HUES64 (cell line): ENCODE results near the gene MICAL2.

Experiments
- H3K27ac ChIP-seq: 2 replicates; pipeline ENCODE4 v1.7.0; 2013; ENCODE audit warnings: low read depth, low read length, inconsistent platforms
- H3K27me3 ChIP-seq: 2 replicates; pipeline ENCODE4 v1.6.1; 2013; ENCODE audit warnings: mild to moderate bottlenecking, low read length; ENCODE audit not compliant: insufficient read depth
- H3K36me3 ChIP-seq: 2 replicates; pipeline ENCODE4 v1.6.1; 2013; ENCODE audit warnings: mild to moderate bottlenecking, low read length; ENCODE audit not compliant: insufficient read depth
- H3K4me1 ChIP-seq: 2 replicates; pipeline ENCODE4 v1.6.1; 2013; ENCODE audit warnings: mild to moderate bottlenecking, low read length, moderate library complexity; ENCODE audit not compliant: insufficient read depth
- H3K4me3 ChIP-seq: 2 replicates; pipeline ENCODE4 v1.5.1; 2013; ENCODE audit warnings: mild to moderate bottlenecking, low read length, moderate library complexity
- H3K9ac ChIP-seq: 2 replicates; pipeline ENCODE4 v1.6.1; 2013; ENCODE audit warnings: mild to moderate bottlenecking, low read depth, low read length
- H3K9me3 ChIP-seq: 2 replicates; pipeline ENCODE4 v1.6.1; 2013; ENCODE audit warnings: low read depth, low read length; ENCODE audit not compliant: insufficient read depth
- WGBS: fragments of 150-250, 120-280 bp; methylation state at CpG from one replicate; pipeline ENCODE4 v1.1.7; 2013; ENCODE audit warnings: missing lambda C conversion rate; 5-methylcytosine and 5-hydroxymethylcytosine counted together

Gene MICAL2

DNA sequence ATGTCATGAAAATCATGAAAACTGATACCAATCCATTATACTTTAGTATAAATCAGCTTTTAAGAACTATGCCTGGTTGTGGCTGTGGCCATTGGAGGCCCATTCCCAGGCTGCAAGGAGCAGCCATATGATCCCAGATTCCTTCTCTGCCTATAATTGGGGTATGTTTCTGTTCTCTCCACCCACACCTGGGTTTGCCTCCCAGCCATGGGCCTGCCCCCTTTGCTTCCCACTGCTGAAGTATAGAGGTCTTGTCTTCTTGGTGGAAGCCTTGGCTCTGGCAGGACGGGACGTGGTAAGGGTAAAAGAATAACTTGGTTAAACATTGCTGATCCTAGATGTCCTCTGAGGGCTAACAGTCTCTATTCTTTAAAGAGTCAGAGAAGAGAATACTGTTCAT lies 2.4 kb downstream of the MICAL2 start:
- no peaks in the 10 kb centered on the region for H3K9me3 ChIP-seq
- H3K9ac ChIP-seq: no peak overlapping the region
- no peak overlapping the region for H3K27ac ChIP-seq
- H3K4me1 ChIP-seq: peaks cover 8% of the 10 kb centered on the region; the same call in 1 of the 2 replicates
- H3K27me3 ChIP-seq: peaks cover 47% of the 10 kb centered on the region
- H3K36me3 ChIP-seq: no peaks in the 10 kb centered on the region
- H3K4me3 ChIP-seq: no peak overlapping the region
- 95% methylated on average over 2 of the region's 2 CpGs for WGBS

DNA sequence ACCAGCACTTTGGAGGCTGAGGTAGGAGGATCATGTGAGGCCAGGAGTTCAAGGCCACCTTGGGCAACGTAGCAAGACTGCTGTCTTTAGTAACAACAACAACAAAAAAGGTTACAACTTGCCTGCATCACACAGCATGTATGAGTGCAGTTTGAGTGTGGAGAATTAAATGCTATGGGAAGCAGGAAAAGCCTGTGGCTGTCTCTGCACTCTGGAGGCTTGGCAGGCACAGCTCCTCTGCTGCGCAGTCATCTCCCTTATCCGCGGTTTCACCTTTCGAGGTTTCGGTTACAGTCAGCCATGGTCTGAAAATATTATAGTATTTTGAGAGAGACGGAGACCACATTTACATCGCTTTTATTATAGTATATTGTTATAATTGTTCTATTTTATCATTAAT lies 2.9 kb downstream of the MICAL2 start:
- 95% methylated on average over 5 of the region's 8 CpGs for WGBS
- Histone ChIP-seq H3K9ac (no peak overlapping the region), H3K9me3 (no peaks in the 10 kb centered on the region), H3K4me3 (no peak overlapping the region), H3K36me3 (no peaks in the 10 kb centered on the region), H3K4me1 (peaks cover 8% of the 10 kb centered on the region; the same call in 1 of the 2 replicates), H3K27me3 (peaks cover 44% of the 10 kb centered on the region), H3K27ac (no peak overlapping the region)

- 90% methylated on average over 21 of the region's 21 CpGs for WGBS
- H3K4me1 ChIP-seq: peaks cover 8% of the 10 kb centered on the region; the same call in 1 of the 2 replicates
These were observed 4.0 kb downstream of the MICAL2 start for GRCh38 chr11:12114193-12115033.

DNA sequence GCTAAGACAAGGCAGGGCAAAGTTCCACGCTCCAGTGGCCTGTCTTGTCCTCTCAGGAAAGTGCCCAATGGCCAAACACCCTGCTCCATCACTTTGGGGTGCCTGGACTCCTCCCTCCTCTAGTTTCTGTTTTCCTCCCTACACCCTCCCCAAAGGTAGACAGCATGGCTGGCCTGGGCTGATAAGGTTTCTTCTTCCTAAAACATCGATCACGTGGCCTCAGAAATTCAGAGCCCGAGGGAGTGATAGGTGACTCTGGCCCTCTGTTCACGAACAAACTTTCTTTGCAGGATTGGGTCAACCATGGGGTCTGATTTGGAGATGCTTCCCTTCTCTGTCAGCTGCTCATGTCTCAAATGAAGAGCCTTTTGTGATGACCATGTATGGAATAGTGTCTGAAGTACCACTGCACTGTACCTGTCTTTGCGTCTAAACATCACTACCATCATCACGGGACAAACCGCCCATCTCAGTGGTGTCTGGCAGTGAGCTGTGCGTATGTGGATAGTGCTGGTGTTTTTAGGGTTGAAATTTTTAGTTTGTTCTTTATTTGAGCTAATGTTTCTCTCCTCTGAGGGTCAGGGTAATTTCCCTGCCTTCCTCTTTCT lies 6.1 kb downstream of the MICAL2 start:
- Histone ChIP-seq H3K9me3 (no peaks in the 10 kb centered on the region), H3K4me3 (no peak overlapping the region), H3K36me3 (no peaks in the 10 kb centered on the region), H3K4me1 (peaks cover 2% of the 10 kb centered on the region; the same call in 1 of the 2 replicates), H3K27ac (no peak overlapping the region), H3K9ac (no peak overlapping the region), H3K27me3 (peaks cover 18% of the 10 kb centered on the region)
- WGBS: 97% methylated on average over 8 of the region's 9 CpGs

More at GRCh38 chr11:12114193-12115033, 4.0 kb downstream of the MICAL2 start:
- Histone ChIP-seq H3K9me3 (no peaks in the 10 kb centered on the region), H3K4me3 (no peak overlapping the region), H3K27ac (no peak overlapping the region), H3K9ac (no peak overlapping the region), H3K36me3 (no peaks in the 10 kb centered on the region), H3K27me3 (peaks cover 34% of the 10 kb centered on the region)

- no peaks in the 10 kb centered on the region for H3K4me1 ChIP-seq
- H3K9ac ChIP-seq: no peak overlapping the region
- H3K27ac ChIP-seq: no peak overlapping the region
- no peaks in the 10 kb centered on the region for H3K36me3 ChIP-seq
- no peak overlapping the region for H3K4me3 ChIP-seq
- 89% methylated on average over 4 of the region's 4 CpGs for WGBS
- no peaks in the 10 kb centered on the region for H3K9me3 ChIP-seq
- peaks cover 12% of the 10 kb centered on the region; the same call in 1 of the 2 replicates for H3K27me3 ChIP-seq
These were observed 6.8 kb downstream of the MICAL2 start for GRCh38 chr11:12117200-12117599.

GRCh38 chr11:12117611-12118010 lies 7.2 kb downstream of the MICAL2 start:
- Histone ChIP-seq H3K9me3 (no peaks in the 10 kb centered on the region), H3K27me3 (peaks cover 7% of the 10 kb centered on the region; the same call in 1 of the 2 replicates), H3K4me3 (no peak overlapping the region), H3K36me3 (no peaks in the 10 kb centered on the region), H3K27ac (no peak overlapping the region), H3K9ac (no peak overlapping the region), H3K4me1 (no peaks in the 10 kb centered on the region)
- 87% methylated on average over 2 of the region's 2 CpGs for WGBS

DNA sequence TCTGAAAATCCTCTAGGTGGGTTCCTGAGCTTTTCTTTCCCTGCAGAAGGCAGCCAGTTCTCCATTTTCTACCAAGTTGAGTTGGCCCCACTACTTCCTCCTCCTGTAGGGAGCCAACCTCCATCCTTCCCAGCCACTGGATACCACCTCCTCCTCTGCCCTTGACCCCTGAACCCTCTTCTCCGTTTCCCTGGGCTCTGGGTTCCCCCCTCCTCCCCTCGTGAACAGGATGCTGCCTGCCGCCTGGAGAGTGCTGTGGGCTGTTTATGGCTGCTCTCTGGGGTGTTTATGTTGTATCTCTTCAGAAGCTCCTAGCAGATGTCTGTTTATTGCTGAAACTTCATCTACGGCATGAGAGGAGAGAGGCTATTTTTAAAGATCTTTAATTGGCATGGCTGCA lies 8.6 kb downstream of the MICAL2 start:
- H3K4me1 ChIP-seq: no peaks in the 10 kb centered on the region
- WGBS: 89% methylated on average over 4 of the region's 4 CpGs
- H3K27ac ChIP-seq: no peak overlapping the region
- H3K36me3 ChIP-seq: no peaks in the 10 kb centered on the region
- H3K4me3 ChIP-seq: no peak overlapping the region
- H3K9ac ChIP-seq: no peak overlapping the region
- H3K9me3 ChIP-seq: no peaks in the 10 kb centered on the region
- H3K27me3 ChIP-seq: no peaks in the 10 kb centered on the region

DNA sequence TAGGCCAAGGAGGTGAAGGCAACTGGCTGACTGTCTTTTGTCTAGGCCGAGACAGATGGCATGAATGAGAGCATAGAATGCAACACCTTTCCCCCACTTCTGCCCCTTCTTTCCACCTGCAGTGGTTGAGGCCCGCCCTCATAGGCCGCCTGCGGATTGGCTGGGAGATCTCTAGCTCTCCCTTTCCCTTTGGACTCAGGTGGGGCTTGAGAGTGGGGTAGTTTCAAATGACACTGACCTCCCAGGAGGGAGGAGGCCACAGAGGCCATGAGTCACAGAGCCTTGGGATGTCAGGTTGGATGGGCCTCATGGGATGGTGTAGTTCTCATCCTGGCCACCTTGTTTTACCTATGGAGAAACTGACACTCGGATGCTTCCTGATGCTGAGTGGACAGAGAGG lies 9.1 kb downstream of the MICAL2 start:
- H3K36me3 ChIP-seq: no peaks in the 10 kb centered on the region
- no peak overlapping the region for H3K4me3 ChIP-seq
- 93% methylated on average over 5 of the region's 5 CpGs for WGBS
- no peaks in the 10 kb centered on the region for H3K4me1 ChIP-seq
- no peak overlapping the region for H3K27ac ChIP-seq
- H3K9me3 ChIP-seq: no peaks in the 10 kb centered on the region
- H3K27me3 ChIP-seq: no peaks in the 10 kb centered on the region
- H3K9ac ChIP-seq: no peak overlapping the region

DNA sequence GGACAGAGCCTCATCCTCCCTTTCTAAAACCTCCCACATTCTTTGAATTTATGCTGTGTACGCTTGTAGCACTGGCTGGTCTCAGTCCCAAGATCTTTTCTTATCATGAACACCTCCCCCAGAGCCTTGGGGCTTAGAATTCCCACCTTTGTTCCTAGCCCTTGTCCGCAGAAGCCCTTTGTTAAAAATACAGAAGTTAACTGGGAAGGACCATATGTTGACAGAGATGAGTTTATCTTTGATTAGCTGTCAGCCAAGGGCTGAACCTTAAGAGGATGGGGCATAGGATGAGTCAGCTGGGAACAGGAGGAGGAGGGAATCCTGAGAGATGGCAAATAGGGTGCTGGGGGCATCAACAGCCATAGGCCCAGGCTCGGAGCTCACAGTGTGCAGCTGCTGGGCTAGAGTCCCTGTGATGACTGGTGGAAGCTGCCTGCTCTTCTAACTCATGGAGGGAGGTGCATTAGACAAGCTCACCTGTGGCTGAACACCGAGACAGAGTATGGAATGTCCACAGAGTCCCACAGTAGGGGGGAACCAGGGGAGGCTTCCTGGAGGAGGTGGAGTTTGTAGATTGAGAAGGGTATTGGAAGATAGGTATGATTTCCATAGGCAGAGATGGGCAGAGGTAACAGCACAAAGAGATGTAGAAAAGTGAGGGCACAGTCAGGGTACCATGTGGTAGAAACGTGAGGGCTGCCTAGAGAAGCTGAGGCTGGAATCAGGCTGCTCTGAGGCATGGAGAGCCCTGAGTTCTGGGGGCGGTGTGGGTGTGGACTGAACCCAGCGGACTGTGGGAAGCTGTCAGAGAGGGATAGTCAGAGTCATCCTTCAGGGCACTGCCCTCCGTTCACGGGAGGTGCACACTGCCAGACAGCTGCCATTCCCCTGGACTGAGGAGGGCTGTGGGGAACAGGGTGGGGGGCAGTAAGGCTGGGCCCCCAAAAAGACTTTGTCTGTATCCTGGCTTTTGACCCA lies 9.9 kb downstream of the MICAL2 start:
- Histone ChIP-seq H3K9ac (no peak overlapping the region), H3K27ac (no peak overlapping the region), H3K27me3 (no peaks in the 10 kb centered on the region), H3K9me3 (no peaks in the 10 kb centered on the region), H3K36me3 (no peaks in the 10 kb centered on the region), H3K4me1 (no peaks in the 10 kb centered on the region), H3K4me3 (no peak overlapping the region)
- WGBS: 83% methylated on average over 9 of the region's 9 CpGs

GRCh38 chr11:12121011-12121410 lies 10.6 kb downstream of the MICAL2 start:
- H3K4me1 ChIP-seq: no peaks in the 10 kb centered on the region
- WGBS: 92% methylated on average over 5 of the region's 5 CpGs

DNA sequence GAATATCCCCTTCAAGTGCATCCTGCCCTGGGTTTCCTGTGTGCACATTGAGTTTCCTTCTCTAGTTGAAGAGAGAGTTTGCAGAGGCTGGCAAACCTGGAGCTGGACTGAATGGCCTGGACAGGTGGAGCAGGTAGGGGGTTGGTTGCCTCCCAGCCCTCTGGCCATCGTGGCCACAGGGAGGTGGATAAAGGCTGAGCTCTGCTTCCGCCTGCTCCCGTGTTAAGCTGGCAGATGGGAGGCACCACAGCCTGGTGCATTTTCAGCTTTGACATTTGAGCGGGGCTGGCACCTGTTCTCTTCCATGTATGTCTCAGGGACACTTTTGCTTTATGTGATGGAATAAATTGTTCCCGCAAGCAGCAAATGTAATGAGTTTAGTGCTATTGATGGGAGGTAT lies 11.1 kb downstream of the MICAL2 start:
- 92% methylated on average over 5 of the region's 5 CpGs for WGBS
- Histone ChIP-seq H3K4me3 (no peak overlapping the region), H3K9ac (no peak overlapping the region), H3K9me3 (no peaks in the 10 kb centered on the region), H3K4me1 (no peaks in the 10 kb centered on the region), H3K27me3 (no peaks in the 10 kb centered on the region), H3K27ac (no peak overlapping the region), H3K36me3 (no peaks in the 10 kb centered on the region)

More at GRCh38 chr11:12121011-12121410, 10.6 kb downstream of the MICAL2 start:
- H3K36me3 ChIP-seq: no peaks in the 10 kb centered on the region
- H3K9ac ChIP-seq: no peak overlapping the region
- H3K27ac ChIP-seq: no peak overlapping the region
- no peaks in the 10 kb centered on the region for H3K9me3 ChIP-seq
- no peak overlapping the region for H3K4me3 ChIP-seq
- no peaks in the 10 kb centered on the region for H3K27me3 ChIP-seq
